ENCODE data around the gene GNE. TPM values are rescaled to one million over a fixed set of nuclear protein-coding genes. Genes with fewer than 3 reads are reported as not detected.

The GNE gene
- total and polyA plus RNA-seq, 2 of the 8 experiments (the other 6 are each of a cell fraction or from before 2014, with no cell fraction given), result 5.1 to 11.1 TPM

DNA sequence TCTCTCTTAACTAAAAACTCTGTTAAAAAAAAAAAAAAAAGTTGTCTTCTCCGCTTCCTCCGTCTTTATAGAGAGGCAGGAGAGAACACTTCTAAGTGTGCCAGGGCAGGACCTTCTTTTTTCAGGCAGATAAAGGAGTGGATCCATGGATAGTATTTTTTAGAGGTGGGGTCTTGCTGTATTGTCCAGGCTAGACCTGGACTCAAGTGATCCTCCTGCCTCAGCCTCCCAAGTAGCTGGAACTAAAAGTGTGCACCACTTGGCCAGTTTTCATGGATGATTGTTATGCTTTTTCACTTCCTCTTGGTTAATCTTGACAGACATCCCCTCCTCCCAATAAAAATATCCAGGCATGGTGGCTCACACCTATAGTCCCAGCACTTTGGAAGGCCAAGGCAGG, 20.0 kb upstream of the GNE start:
- DNase-seq (ENCODE audit: low read depth in 1 of 2, low spot score in 2 of 2) (no peak), FAIRE-seq (no peak)
- Histone ChIP-seq H3K79me1 (ENCODE audit: low read depth, low read length) (no peaks in the 10 kb centered on the region), H2BK20ac (ENCODE audit: low read length) (no peak overlapping the region), H2BK5ac (ENCODE audit: low read depth, low read length) (no peak overlapping the region), H3K79me2 (ENCODE audit: control insufficient read depth in 1 of 2, insufficient read depth in 2 of 2, low read length in 2 of 2) (no peaks in the 10 kb centered on the region), H2AK5ac (ENCODE audit: low read depth, low read length) (no peak overlapping the region), H3K23ac (ENCODE audit: insufficient read length) (no peak overlapping the region), H2BK120ac (replicated peaks; ENCODE audit: low read depth, low read length) (no peak overlapping the region), H3K56ac (replicated peaks; ENCODE audit: insufficient read length, low read depth, low read length) (no peak overlapping the region), H4K5ac (ENCODE audit: insufficient read length, low read depth, low read length) (no peak overlapping the region), H4K8ac (ENCODE audit: extremely low read depth, insufficient read depth, low read length) (no peak overlapping the region), H2BK12ac (ENCODE audit: low read depth, low read length) (no peak overlapping the region), H3K23me2 (ENCODE audit: low read depth, low read length) (no peaks in the 10 kb centered on the region), H3K18ac (ENCODE audit: extremely low read depth, low read length) (no peak overlapping the region), H3K4me2 (ENCODE audit: insufficient read depth in 1 of 2, low read depth in 2 of 2, low read length in 2 of 2) (no peak overlapping the region), H3K4me1 (replicated peaks in 1 of 4; ENCODE audit: control insufficient read depth in 3 of 4, insufficient read depth in 4 of 4, low read length in 3 of 4) (no peaks in the 10 kb centered on the region), H3K4ac (replicated peaks; ENCODE audit: insufficient read length, low read depth, low read length) (no peak overlapping the region), H3K27me3 (replicated peaks in 1 of 4; ENCODE audit: control insufficient read depth in 3 of 4, extremely low read depth in 1 of 4, insufficient read depth in 3 of 4, low read length in 3 of 4) (no peaks in the 10 kb centered on the region; a peak in 1 of 7 replicates), H4K20me1 (replicated peaks in 1 of 2; ENCODE audit: control insufficient read depth in 1 of 2, insufficient read depth in 2 of 2, low read length in 2 of 2) (no peaks in the 10 kb centered on the region), H3K14ac (ENCODE audit: insufficient read length) (no peak overlapping the region), H2AFZ (ENCODE audit: low read length) (no peak overlapping the region), H3K4me3 (ENCODE audit: extremely low read depth in 1 of 4, insufficient read depth in 2 of 4, low read depth in 3 of 4, low read length in 4 of 4) (no peak overlapping the region), H3K9me3 (ENCODE audit: insufficient read depth in 2 of 2, low read depth in 1 of 2, low read length in 1 of 2) (no peaks in the 10 kb centered on the region), H3K36me3 (ENCODE audit: control insufficient read depth in 2 of 4, insufficient read depth in 4 of 4, low read length in 3 of 4) (no peaks in the 10 kb centered on the region), H3K27ac (ENCODE audit: low read depth, low read length) (no peak overlapping the region), H2BK15ac (ENCODE audit: low read length) (no peak overlapping the region), H3K9ac (replicated peaks in 1 of 4; ENCODE audit: extremely low read depth in 1 of 4, low read depth in 3 of 4, low read length in 3 of 4) (no peak overlapping the region), H4K91ac (replicated peaks; ENCODE audit: insufficient read length, low read length) (no peak overlapping the region)
- CTCF ChIA-PET (ENCODE audit: partially characterized antibody), result interaction anchor here (3.5 kb wide), 1 partner anchor 13 kb away, joined by 11 read pairs; no protein-coding TSS in a partner anchor
- 93% methylated on average over 2 of the region's 2 CpGs; no CpG with 5 or more reads in 1 of the 2 experiments for WGBS, 2 experiments (ENCODE audit: extremely low coverage in 1 of 2, insufficient coverage in 1 of 2, insufficient read length in 1 of 2, insufficient replicate concordance in 2 of 2, low coverage in 1 of 2, low lambda C conversion rate in 2 of 2, missing lambda C conversion rate in 1 of 2)
- POLR2A ChIA-PET (ENCODE audit: partially characterized antibody), result interaction anchor here (0.9 kb wide), 1 partner anchor 10 kb away, joined by 3 read pairs; no protein-coding TSS in a partner anchor
- TF ChIP-seq JUN (IDR thresholded peaks at IDR 0.05; ENCODE audit: low read depth, low read length) (no peak), POU5F1 (IDR thresholded peaks at IDR 0.05; ENCODE audit: low read depth, low read length) (no peak), BACH1 (IDR thresholded peaks at IDR 0.05; ENCODE audit: low read length) (no peak), NANOG (IDR thresholded peaks at IDR 0.05; ENCODE audit: insufficient read depth, low read depth, low read length, poor library complexity, severe bottlenecking) (no peak), SIRT6 (IDR thresholded peaks at IDR 0.05; ENCODE audit: low read length) (no peak), SIX5 (IDR thresholded peaks at IDR 0.05; ENCODE audit: low read depth, low read length) (no peak), PHF8 (conservative IDR thresholded peaks at IDR 0.05; ENCODE audit: low read depth, low read length) (no peak), SUZ12 (IDR thresholded peaks at IDR 0.05; ENCODE audit: low read length) (no peak), NRF1 (IDR thresholded peaks at IDR 0.05; ENCODE audit: low read depth, low read length) (no peak), KDM5A (IDR thresholded peaks at IDR 0.05; ENCODE audit: low read length) (no peak), RFX5 (IDR thresholded peaks at IDR 0.05; ENCODE audit: borderline replicate concordance, low read depth, low read length) (no peak), HDAC6 (IDR thresholded peaks at IDR 0.05; ENCODE audit: low read depth, low read length) (no peak), TEAD4 (IDR thresholded peaks at IDR 0.05; ENCODE audit: low read depth, low read length) (no peak), TAF1 (IDR thresholded peaks at IDR 0.05; ENCODE audit: low read depth, low read length) (no peak), JUND (IDR thresholded peaks at IDR 0.05; ENCODE audit: low read length) (no peak), KDM1A (IDR thresholded peaks at IDR 0.05; ENCODE audit: borderline replicate concordance, low read length) (no peak)

All from H1 (cell line).